Omental fat pad (tissue), 4 donors: Measurements from ENCODE around the gene MS4A2. TPM values are rescaled to one million over a fixed set of nuclear protein-coding genes. Genes with fewer than 3 reads are reported as not detected.
"Not testable (repeated sequence)": the region's sequence is repeated elsewhere in the genome, so short reads cannot be mapped to it uniquely, and the experiment has no call there.

Experiments used
- ATAC-seq: fragments of 150-250 bp; one replicate; pipeline ENCODE4 v1.9.1; 2016; ENCODE audit warnings: mild to moderate bottlenecking, moderate library complexity; ENCODE audit not compliant: low FRiP score
- DNase-seq: peaks from one replicate; pipeline ENCODE4 v3.0.0-alpha.2; 2019; ENCODE audit warnings: low spot score
- total RNA-seq, 4 donors: library from RNA; depleted of rRNA; stranded (reverse); fragments of >200 nt; gene quantifications; one replicate each; pipeline ENCODE4 v1.1.0, GENCODE V29; 2016
- TF ChIP-seq, protein P1 (sequence below), 3 donors: fragments of 450-650 bp; IDR thresholded peaks; one replicate each; pipeline ENCODE4 v1.5.1; 2016 to 2017; ENCODE audit warnings: antibody characterized with exemption in 3 of 3, mild to moderate bottlenecking in 3 of 3, moderate library complexity in 2 of 3

The MS4A2 gene
- total RNA-seq, result 1 to 10 TPM in 3 of 4 donors, under 1 TPM in 1; 0.31 to 2.5 (median 1.3) TPM

- TF ChIP-seq, protein P1, sequence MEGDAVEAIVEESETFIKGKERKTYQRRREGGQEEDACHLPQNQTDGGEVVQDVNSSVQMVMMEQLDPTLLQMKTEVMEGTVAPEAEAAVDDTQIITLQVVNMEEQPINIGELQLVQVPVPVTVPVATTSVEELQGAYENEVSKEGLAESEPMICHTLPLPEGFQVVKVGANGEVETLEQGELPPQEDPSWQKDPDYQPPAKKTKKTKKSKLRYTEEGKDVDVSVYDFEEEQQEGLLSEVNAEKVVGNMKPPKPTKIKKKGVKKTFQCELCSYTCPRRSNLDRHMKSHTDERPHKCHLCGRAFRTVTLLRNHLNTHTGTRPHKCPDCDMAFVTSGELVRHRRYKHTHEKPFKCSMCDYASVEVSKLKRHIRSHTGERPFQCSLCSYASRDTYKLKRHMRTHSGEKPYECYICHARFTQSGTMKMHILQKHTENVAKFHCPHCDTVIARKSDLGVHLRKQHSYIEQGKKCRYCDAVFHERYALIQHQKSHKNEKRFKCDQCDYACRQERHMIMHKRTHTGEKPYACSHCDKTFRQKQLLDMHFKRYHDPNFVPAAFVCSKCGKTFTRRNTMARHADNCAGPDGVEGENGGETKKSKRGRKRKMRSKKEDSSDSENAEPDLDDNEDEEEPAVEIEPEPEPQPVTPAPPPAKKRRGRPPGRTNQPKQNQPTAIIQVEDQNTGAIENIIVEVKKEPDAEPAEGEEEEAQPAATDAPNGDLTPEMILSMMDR (IDR thresholded peaks at IDR 0.05), result no peak
- no peak for ATAC-seq
Observed at GRCh38 chr11:60088364-60088763, at the start of gene MS4A2. Gene MS4A2 (plus strand): TSS chr11:60088664. CDS start chr11:60088766, 102 bp downstream.

DNA sequence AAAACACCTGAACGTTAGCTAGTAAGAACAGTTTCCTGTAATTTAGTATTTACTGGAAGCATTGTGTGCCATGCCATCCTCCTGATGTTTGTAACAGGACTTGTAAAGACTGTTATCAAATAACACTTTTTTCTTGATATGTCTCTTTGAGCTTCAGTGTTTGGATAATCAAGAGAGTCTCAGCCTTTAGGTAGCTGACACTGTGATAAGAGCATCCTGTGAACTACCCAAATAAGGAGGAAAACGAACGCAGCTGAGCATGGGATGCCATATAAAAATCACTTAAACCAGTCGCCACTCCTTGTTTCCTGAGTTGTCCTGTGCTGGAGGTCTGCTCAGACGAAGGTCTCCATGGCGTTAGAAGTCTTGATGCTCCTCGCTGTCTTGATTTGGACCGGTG, 48.4 kb upstream of the MS4A2 start, which contains the start of gene OOSP2:
Gene OOSP2 (plus strand): TSS at position 301 of the 400 bp plus-strand sequence. CDS start 51 bp downstream, at position 352.
- DNase-seq, result no peak
- TF ChIP-seq, protein P1 (IDR thresholded peaks at IDR 0.05), result no peak
- ATAC-seq, result no peak

More at GRCh38 chr11:60088364-60088763, at the start of gene MS4A2:
- DNase-seq, result no peak

GRCh38 chr11:60050422-60050821, 38.0 kb upstream of the MS4A2 start:
- not testable (repeated sequence) for DNase-seq, ATAC-seq

DNA sequence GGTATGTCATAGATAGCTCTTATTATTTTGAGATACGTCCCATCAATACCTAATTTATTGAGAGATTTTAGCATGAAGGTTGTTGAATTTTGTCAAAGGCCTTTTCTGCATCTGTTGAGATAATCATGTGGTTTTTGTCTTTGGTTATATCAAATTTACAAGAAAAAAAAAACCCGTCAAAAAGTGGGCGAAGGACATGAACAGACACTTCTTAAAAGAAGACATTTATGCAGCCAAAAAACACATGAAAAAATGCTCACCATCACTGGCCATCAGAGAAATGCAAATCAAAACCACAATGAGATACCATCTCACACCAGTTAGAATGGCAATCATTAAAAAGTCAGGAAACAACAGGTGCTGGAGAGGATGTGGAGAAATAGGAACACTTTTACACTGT, 37.6 kb upstream of the MS4A2 start:
- not testable (repeated sequence) for ATAC-seq

DNA sequence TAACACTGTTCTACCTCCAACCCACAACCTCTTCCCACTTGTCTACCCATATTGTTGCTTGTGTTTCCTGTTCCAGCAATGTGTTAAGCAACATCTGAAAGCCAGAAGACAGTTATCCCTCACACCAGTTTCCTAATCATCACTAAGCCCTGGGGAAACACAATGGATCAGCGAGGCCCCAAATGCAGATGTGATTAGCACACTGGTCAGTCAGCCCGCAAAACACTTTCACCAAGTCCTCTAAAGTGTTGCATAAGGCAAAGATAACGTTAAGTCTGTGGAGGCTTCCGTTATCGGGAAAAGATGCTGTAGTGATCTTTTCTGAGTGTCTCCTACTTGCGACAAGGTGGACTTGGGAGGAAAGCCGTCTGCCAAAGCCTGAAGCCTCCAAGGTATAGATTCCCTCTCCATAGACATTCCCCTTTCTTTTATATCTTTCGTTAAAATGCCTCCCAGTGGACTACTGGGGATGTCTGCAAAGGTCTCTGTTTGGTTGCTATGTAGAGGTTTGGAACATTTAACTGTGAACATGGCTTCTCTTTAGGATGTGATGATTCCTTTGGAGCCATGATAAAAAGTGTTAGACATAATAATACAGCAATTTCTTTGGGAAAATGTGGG, 32.0 kb upstream of the MS4A2 start, which contains the start of gene MS4A3:
Gene MS4A3 (plus strand): TSS at position 317 of the 621 bp plus-strand sequence. CDS start 4,496 bp downstream, outside the sequence.
- no peak for ATAC-seq
- DNase-seq, result no peak
- TF ChIP-seq, protein P1 (IDR thresholded peaks at IDR 0.05), result no peak

More for the DNA sequence above, 37.6 kb upstream of the MS4A2 start:
- not testable (repeated sequence) for DNase-seq

DNA sequence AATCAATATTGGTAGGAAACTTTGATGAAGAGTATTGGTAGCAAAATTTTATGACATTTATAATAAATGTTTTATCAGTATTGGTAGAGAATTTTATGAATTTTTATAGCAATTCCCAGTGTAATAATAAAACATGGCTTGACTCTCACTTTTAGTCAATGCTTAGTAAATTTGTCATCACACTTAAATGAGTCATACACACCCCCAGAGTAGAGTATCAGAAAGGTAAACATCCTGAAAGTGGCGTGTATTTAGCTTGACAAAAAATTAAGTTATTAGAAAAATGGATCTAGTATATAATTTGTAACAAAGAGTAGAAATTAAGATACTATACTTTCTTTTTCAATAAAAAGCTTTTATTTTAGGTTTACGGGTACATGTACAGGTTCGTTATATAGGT, 29.4 kb upstream of the MS4A2 start:
- DNase-seq (no peak), ATAC-seq (no peak)
- TF ChIP-seq, protein P1 (IDR thresholded peaks at IDR 0.05), result no peak

DNA sequence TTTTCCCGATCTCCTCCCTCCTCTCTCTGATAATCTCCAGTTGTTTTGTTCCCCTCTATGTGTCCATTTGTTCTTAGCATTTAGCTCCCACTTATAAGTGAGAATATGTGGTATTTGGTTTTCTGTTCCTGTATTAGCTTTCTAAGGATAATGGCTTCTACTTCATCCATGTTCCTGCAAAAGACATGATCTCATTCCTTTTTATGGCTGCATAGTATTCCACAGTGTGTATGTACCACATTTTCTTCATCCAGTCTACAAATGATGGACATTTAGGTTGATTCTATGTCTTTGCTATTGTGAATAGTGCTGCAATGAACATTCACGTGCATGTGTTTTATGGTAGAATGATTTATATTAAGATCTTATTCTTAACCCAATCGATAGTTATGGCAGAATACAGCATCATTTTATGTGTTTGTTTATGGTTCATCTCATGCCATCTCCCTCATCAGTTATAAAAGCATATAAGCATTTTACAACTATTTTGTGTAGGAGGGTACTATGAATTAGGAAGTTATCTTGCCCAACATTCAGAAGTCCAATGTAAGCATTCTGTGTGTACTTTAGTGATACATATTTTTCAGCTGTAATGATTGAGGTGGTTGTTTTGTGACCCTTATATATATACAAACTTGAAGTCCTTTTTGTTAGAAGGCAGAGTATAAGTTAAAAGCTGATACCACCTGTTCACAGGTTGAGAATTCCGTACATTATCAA, 28.8 kb upstream of the MS4A2 start:
- DNase-seq, result no peak
- TF ChIP-seq, protein P1 (IDR thresholded peaks at IDR 0.05), result no peak
- ATAC-seq, result no peak

DNA sequence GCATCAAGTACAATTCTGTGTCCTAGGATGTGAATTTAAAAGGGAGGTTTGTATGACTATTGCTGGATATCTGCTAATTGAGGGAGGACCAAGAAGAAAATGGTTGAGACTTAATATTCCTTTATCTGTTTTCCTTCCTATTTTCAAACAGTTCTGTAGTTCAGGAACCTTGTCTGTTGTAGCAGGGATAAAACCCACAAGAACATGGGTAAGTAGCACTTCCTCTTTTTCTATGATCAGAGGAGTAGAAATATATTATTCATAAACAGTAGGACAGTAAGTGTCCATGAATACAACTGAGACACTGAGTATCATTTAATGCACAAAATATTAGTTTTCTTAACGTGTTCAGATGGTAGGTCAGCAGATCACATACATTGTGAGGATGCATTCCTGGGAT, 24.4 kb upstream of the MS4A2 start:
- no peak for DNase-seq
- no peak for ATAC-seq
- TF ChIP-seq, protein P1 (IDR thresholded peaks at IDR 0.05), result no peak
